Astrocyte (in vitro differentiated cells and primary cell): ENCODE data around the gene KCND2. TPM values are rescaled to one million over a fixed set of nuclear protein-coding genes. Genes with fewer than 3 reads are reported as not detected.

Experiments used
- DNase-seq: peaks from one replicate; pipeline ENCODE4 v3.0.0-alpha.2; 2010; ENCODE audit warnings: low read depth
- FAIRE-seq: peaks from 2 replicates; lab custom pipeline; 2011; peaks lifted over from hg19 to GRCh38; lab: Jason Lieb, UNC
- H2AFZ ChIP-seq: 2 replicates; pipeline ENCODE4 v1.6.0; 2012; ENCODE audit warnings: low read depth, low read length, inconsistent platforms
- H3K27ac ChIP-seq: 2 replicates; pipeline ENCODE4 v1.5.1; 2011; ENCODE audit warnings: low read depth, low read length, inconsistent platforms
- H3K27me3 ChIP-seq: 2 replicates; pipeline ENCODE4 v1.6.0; 2011; ENCODE audit warnings: low read length, inconsistent platforms; ENCODE audit not compliant: insufficient read depth
- H3K36me3 ChIP-seq: 2 replicates; pipeline ENCODE4 v1.5.1; 2011; ENCODE audit warnings: low read length, inconsistent platforms; ENCODE audit not compliant: insufficient read depth
- H3K4me1 ChIP-seq: 2 replicates; pipeline ENCODE4 v1.5.1; 2011; ENCODE audit warnings: low read length, inconsistent platforms; ENCODE audit not compliant: insufficient read depth
- H3K4me2 ChIP-seq: 2 replicates; pipeline ENCODE4 v1.6.0; 2012; ENCODE audit warnings: low read length, inconsistent platforms
- H3K4me3 ChIP-seq: 2 replicates; pipeline ENCODE4 v1.5.1; 2011; ENCODE audit warnings: low read depth, mild to moderate bottlenecking, low read length, inconsistent platforms; ENCODE audit not compliant: insufficient read depth
- H3K79me2 ChIP-seq: 2 replicates; pipeline ENCODE4 v1.6.0; 2012; ENCODE audit warnings: mild to moderate bottlenecking, low read length, inconsistent platforms; ENCODE audit not compliant: insufficient read depth
- H3K9ac ChIP-seq: 2 replicates; pipeline ENCODE4 v1.6.0; 2012; ENCODE audit warnings: mild to moderate bottlenecking, low read length, inconsistent platforms
- H3K9me3 ChIP-seq: 2 replicates; pipeline ENCODE4 v1.5.1; 2012; ENCODE audit warnings: low read depth, mild to moderate bottlenecking, low read length, inconsistent platforms; ENCODE audit not compliant: insufficient read depth
- H4K20me1 ChIP-seq: 2 replicates; pipeline ENCODE4 v1.6.0; 2012; ENCODE audit warnings: low read length, inconsistent platforms; ENCODE audit not compliant: insufficient read depth
- H3K27ac Mint-ChIP-seq: one replicate; pipeline ENCODE4 v1.8.0; 2021; ENCODE audit warnings: mild to moderate bottlenecking, mixed read lengths; ENCODE audit not compliant: unreplicated experiment
- H3K27me3 Mint-ChIP-seq: one replicate; pipeline ENCODE4 v1.8.0; 2021; ENCODE audit warnings: low read depth, mixed read lengths; ENCODE audit not compliant: unreplicated experiment
- H3K36me3 Mint-ChIP-seq: one replicate; pipeline ENCODE4 v1.8.0; 2021; ENCODE audit warnings: low read depth, mixed read lengths; ENCODE audit not compliant: unreplicated experiment
- H3K4me1 Mint-ChIP-seq: one replicate; pipeline ENCODE4 v1.8.0; 2021; ENCODE audit warnings: low read depth, mixed read lengths; ENCODE audit not compliant: unreplicated experiment
- H3K4me3 Mint-ChIP-seq: one replicate; pipeline ENCODE4 v1.8.0; 2021; ENCODE audit warnings: mild to moderate bottlenecking, moderate library complexity, mixed read lengths; ENCODE audit not compliant: unreplicated experiment
- H3K9me3 Mint-ChIP-seq: one replicate; pipeline ENCODE4 v1.8.0; 2021; ENCODE audit warnings: mild to moderate bottlenecking, mixed read lengths; ENCODE audit not compliant: unreplicated experiment
- EZH2 ChIP-seq: IDR thresholded peaks from 2 replicates; pipeline ENCODE4 v1.6.1; 2012; ENCODE audit warnings: mild to moderate bottlenecking, low read length, inconsistent platforms; ENCODE audit not compliant: insufficient read depth
- total RNA-seq: library from RNA; stranded (reverse); gene quantifications from 2 replicates; pipeline ENCODE4 v1.2.1, GENCODE V29; 2021
- TF ChIP-seq, protein P1 (sequence below): IDR thresholded peaks from 2 replicates; pipeline ENCODE4 v1.5.1; 2011; ENCODE audit warnings: low read depth, mild to moderate bottlenecking, inconsistent platforms, low read length, moderate library complexity; ENCODE audit not compliant: insufficient read depth

The KCND2 gene
- total RNA-seq, 1 donor from 2014 or later = 0.30 TPM

DNA sequence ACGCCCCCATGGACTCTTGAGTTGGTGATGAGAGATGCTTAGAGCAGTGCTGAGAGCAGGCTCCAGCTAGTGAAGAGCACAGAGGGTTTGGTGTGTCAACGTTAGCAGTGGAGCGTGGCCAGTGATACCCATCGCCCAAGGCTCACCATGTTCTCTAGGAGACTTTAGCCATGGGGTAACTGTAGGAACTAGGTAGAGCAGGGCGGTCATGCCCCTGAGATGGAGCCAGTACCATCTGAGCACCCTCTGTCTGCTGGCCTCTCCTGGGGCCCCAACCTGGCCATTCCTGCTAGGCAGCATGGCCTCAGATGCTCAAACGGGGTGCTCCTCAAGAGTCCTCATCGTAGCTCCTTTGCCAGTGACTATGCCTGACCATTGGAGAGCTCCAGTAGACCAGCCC is 179.7 kb downstream of the KCND2 start:
- no peaks in the 10 kb centered on the region for H3K36me3 Mint-ChIP-seq
- H3K4me2 ChIP-seq = no peak overlapping the region
- peaks cover 8% of the 10 kb centered on the region for H3K9me3 ChIP-seq
- no peak overlapping the region for H3K27ac ChIP-seq
- H3K36me3 ChIP-seq = no peaks in the 10 kb centered on the region
- no peaks in the 10 kb centered on the region for H4K20me1 ChIP-seq
- no peak for DNase-seq
- no peak overlapping the region for H2AFZ ChIP-seq
- H3K9ac ChIP-seq = no peak overlapping the region
- no peaks in the 10 kb centered on the region for H3K4me1 Mint-ChIP-seq
- no peaks in the 10 kb centered on the region for H3K79me2 ChIP-seq
- no peak overlapping the region for H3K4me3 Mint-ChIP-seq
- FAIRE-seq = no peak
- TF ChIP-seq, protein P1, sequence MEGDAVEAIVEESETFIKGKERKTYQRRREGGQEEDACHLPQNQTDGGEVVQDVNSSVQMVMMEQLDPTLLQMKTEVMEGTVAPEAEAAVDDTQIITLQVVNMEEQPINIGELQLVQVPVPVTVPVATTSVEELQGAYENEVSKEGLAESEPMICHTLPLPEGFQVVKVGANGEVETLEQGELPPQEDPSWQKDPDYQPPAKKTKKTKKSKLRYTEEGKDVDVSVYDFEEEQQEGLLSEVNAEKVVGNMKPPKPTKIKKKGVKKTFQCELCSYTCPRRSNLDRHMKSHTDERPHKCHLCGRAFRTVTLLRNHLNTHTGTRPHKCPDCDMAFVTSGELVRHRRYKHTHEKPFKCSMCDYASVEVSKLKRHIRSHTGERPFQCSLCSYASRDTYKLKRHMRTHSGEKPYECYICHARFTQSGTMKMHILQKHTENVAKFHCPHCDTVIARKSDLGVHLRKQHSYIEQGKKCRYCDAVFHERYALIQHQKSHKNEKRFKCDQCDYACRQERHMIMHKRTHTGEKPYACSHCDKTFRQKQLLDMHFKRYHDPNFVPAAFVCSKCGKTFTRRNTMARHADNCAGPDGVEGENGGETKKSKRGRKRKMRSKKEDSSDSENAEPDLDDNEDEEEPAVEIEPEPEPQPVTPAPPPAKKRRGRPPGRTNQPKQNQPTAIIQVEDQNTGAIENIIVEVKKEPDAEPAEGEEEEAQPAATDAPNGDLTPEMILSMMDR = no peak
- no peak for TF ChIP-seq EZH2
- H3K27me3 Mint-ChIP-seq = no peaks in the 10 kb centered on the region
- H3K27ac Mint-ChIP-seq = no peak overlapping the region
- H3K9me3 Mint-ChIP-seq = peaks cover 9% of the 10 kb centered on the region
- no peaks in the 10 kb centered on the region for H3K4me1 ChIP-seq
- no peaks in the 10 kb centered on the region for H3K27me3 ChIP-seq
- H3K4me3 ChIP-seq = no peak overlapping the region

DNA sequence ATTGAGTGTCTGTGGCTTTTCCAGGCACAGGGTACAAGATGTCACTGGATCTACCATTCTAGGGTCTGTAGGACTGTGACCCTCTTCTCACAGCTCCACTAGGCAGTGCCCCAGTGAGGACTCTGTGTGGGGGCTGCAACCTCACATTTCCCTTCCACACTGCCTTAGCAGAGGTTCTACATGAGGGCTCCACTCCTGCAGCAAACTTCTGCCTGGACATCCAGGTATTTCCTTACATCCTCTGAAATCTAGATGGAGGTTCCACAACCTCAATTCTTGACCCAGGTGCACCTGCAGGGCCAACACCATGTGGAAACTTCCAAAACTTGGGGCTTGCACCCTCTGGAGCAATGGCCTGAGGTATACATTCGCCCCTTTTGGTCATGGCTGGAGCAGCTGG is 183.7 kb downstream of the KCND2 start:
- no peaks in the 10 kb centered on the region for H3K27me3 Mint-ChIP-seq
- no peak overlapping the region for H3K9ac ChIP-seq
- no peaks in the 10 kb centered on the region for H3K79me2 ChIP-seq
- TF ChIP-seq, protein P1 = no peak
- no peak for TF ChIP-seq EZH2
- H3K9me3 Mint-ChIP-seq = peaks cover 9% of the 10 kb centered on the region
- no peaks in the 10 kb centered on the region for H3K36me3 Mint-ChIP-seq
- H3K4me2 ChIP-seq = no peak overlapping the region
- FAIRE-seq (no peak), DNase-seq (no peak)
- H3K4me1 Mint-ChIP-seq = no peaks in the 10 kb centered on the region
- no peaks in the 10 kb centered on the region for H3K4me1 ChIP-seq
- no peak overlapping the region for H3K27ac ChIP-seq
- H3K4me3 ChIP-seq = no peak overlapping the region
- H3K27me3 ChIP-seq = no peaks in the 10 kb centered on the region
- H4K20me1 ChIP-seq = no peaks in the 10 kb centered on the region
- no peak overlapping the region for H3K27ac Mint-ChIP-seq
- no peak overlapping the region for H3K4me3 Mint-ChIP-seq
- peaks cover 8% of the 10 kb centered on the region for H3K9me3 ChIP-seq
- no peaks in the 10 kb centered on the region for H3K36me3 ChIP-seq
- no peak overlapping the region for H2AFZ ChIP-seq

DNA sequence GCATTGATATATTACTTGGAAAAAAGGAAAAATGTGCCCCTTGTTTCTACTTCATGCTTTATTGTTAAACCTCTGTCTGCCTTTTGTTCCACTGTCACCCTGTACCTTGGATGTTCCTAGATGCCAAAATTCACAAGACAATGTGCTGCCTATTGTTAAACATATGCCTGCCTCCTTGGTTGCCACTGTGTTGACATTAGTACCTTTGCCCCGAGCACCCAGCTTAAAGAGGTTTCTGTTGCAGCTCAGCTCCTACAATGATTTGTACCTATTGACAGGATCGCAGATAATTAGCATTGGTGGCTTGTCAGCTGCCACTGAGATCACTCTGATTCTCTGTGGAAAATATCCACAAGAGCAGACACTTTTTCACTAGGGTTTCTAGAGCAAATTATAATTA is 188.0 kb downstream of the KCND2 start:
- no peak for FAIRE-seq
- Histone ChIP-seq H3K4me3 (no peak overlapping the region), H3K36me3 (no peaks in the 10 kb centered on the region), H3K9ac (no peak overlapping the region), H3K4me1 (no peaks in the 10 kb centered on the region), H3K27me3 (no peaks in the 10 kb centered on the region), H3K27ac (no peak overlapping the region), H2AFZ (no peak overlapping the region), H4K20me1 (no peaks in the 10 kb centered on the region), H3K79me2 (no peaks in the 10 kb centered on the region), H3K9me3 (peaks cover 4% of the 10 kb centered on the region), H3K4me2 (no peak overlapping the region)
- Mint-ChIP-seq H3K36me3 (no peaks in the 10 kb centered on the region), H3K4me3 (no peak overlapping the region), H3K4me1 (no peaks in the 10 kb centered on the region), H3K27me3 (no peaks in the 10 kb centered on the region), H3K9me3 (peaks cover 6% of the 10 kb centered on the region), H3K27ac (no peak overlapping the region)
- DNase-seq = no peak
- TF ChIP-seq, protein P1 = no peak
- no peak for TF ChIP-seq EZH2
